WI38 (cell line): ENCODE measurements around the gene CPSF6.
"Not testable (repeated sequence)": the region's sequence is repeated elsewhere in the genome, so short reads cannot be mapped to it uniquely, and the experiment has no call there.

Experiments used
- H3K4me3 ChIP-seq: 2 replicates; pipeline ENCODE4 v1.5.1; 2011; ENCODE audit warnings: low read depth, mild to moderate bottlenecking, control low read depth, low read length
- CTCF ChIP-seq: IDR thresholded peaks from 2 replicates; pipeline ENCODE4 v1.5.1; 2012; ENCODE audit warnings: low read depth, mild to moderate bottlenecking, control low read depth, low read length

The CPSF6 gene

GRCh38 chr12:69304284-69304683 lies 64.9 kb downstream of the CPSF6 start:
- no peak for TF ChIP-seq CTCF
- no peak overlapping the region for H3K4me3 ChIP-seq

- H3K4me3 ChIP-seq = no peak overlapping the region
- TF ChIP-seq CTCF = no peak
Observed at GRCh38 chr12:69309461-69309860, 70.1 kb downstream of the CPSF6 start.

GRCh38 chr12:69313209-69313608 lies 73.8 kb downstream of the CPSF6 start:
- no peak for TF ChIP-seq CTCF
- no peak overlapping the region for H3K4me3 ChIP-seq

- H3K4me3 ChIP-seq = not testable (repeated sequence)
Observed at GRCh38 chr12:69316784-69317183, 77.4 kb downstream of the CPSF6 start.

GRCh38 chr12:69317233-69317632 lies 77.9 kb downstream of the CPSF6 start:
- not testable (repeated sequence) for H3K4me3 ChIP-seq

- H3K4me3 ChIP-seq = no peak overlapping the region
- no peak for TF ChIP-seq CTCF
Observed at GRCh38 chr12:69318225-69318624, 78.9 kb downstream of the CPSF6 start.

GRCh38 chr12:69321351-69321750 lies 82.0 kb downstream of the CPSF6 start:
- TF ChIP-seq CTCF = no peak
- H3K4me3 ChIP-seq = no peak overlapping the region
